GM10847 (cell line): ENCODE measurements around the gene GSN.

Source experiments
- POLR2A ChIP-seq: IDR thresholded peaks from 2 replicates; pipeline ENCODE4 v1.6.1; 2011; ENCODE audit not compliant: insufficient read length; ENCODE audit errors: extremely low read depth

Gene GSN

DNA sequence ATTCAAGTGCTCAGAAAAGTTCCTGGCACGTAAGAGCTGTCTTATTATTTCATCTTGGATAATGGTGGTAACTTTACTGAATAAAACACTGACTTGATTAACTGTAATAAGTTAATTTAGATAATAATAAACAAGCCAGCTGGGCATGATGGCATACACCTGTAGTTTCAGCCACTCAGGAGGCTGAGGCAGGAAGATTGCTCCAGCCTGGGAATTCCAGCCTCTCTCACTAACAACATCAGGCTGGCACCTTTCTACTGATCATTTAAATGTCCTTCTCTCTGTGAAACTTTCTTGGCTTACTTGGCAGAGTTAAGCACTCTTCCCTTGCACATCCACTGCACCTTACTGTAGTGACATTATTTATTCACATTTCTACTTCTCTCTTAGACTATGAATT is 82.1 kb downstream of the GSN start:
- no peak for TF ChIP-seq POLR2A

DNA sequence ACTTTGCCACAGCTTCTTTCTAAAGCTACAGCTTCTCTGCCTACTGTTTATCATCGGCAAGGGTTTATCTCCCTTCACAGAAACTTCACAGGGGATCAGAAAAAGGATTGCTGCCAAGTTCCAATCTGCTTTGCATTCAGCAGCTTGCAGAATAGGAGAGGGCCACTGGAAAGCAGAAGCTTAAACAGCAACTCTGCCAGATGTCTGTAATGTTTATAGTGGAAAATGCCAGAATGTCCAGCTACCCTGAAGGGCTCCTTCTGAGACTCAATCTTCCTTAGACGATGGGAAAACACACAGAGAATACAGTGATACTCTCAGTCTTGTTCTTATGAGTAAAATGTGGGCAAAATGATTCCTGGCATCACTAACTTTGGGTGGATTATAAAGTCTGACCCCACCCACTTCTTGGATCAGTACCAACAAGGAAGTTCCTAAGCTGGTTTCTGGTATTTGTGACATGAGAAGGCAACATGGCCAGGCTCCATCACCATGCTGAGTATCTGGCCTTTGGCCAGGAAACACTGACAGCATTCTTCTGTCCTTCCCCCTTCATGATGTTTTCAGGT is 83.1 kb downstream of the GSN start:
- TF ChIP-seq POLR2A, result no peak

DNA sequence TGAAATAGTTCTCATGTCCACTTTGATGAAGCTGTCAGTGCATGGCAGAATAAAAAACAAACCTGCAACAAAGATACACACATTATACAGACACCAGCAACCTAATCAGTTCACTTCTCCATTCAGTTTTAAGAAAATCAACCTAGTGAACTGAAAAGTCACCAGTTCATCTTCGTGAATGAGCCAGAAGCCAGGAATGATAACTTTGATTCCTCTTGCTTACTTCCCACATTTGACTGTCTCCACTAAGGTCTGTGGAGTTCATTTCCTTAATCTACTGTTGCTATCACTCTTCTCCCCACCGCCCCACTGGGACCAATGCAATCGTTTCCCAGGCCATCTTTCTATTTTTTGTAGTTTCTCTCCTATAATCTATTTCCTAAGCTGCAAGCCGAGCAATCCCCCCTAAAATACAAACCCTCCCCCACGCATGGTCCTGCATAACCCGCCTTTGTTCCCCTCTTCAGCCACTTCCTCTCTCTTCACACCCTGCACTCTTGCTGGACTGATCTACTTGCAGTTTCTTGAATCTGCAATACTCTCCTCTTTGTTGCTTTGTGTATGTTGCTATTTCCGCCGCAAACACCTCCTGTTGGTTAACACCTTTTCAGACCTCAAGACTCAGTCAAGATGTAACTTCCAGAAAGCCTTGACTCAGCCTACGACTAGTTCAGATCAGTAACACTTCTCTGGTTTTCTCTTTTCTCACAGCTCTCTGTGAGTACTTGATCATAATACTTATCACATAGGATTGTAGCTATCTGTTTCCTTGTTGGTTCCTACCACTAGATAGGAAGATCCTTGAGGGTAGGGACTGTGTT is 85.5 kb downstream of the GSN start:
- TF ChIP-seq POLR2A, result no peak

GRCh38 chr9:121354141-121354540 is 86.2 kb downstream of the GSN start:
- TF ChIP-seq POLR2A, result no peak

GRCh38 chr9:121354762-121355161 is 86.8 kb downstream of the GSN start:
- TF ChIP-seq POLR2A, result no peak

GRCh38 chr9:121357011-121357410 is 89.0 kb downstream of the GSN start:
- TF ChIP-seq POLR2A, result no peak

DNA sequence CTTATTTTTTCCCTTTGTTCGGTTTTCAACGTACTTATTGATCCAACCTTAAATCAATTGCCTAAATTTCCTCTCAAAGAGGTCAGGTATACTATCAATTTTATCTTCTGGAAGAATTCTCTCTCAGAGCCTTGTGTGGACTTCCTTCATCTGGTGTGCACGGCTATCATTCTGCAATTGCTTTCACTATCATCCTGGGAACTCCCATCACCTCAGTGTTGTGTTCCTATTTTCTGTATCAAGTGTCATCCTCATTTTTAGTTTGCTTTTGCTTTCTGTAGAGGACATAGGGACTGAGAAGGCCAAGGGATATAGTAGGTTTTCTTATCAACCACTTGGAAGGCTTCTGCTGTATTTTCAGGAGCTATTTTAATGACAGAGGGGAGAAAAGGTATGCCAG is 90.8 kb downstream of the GSN start:
- TF ChIP-seq POLR2A, result no peak

DNA sequence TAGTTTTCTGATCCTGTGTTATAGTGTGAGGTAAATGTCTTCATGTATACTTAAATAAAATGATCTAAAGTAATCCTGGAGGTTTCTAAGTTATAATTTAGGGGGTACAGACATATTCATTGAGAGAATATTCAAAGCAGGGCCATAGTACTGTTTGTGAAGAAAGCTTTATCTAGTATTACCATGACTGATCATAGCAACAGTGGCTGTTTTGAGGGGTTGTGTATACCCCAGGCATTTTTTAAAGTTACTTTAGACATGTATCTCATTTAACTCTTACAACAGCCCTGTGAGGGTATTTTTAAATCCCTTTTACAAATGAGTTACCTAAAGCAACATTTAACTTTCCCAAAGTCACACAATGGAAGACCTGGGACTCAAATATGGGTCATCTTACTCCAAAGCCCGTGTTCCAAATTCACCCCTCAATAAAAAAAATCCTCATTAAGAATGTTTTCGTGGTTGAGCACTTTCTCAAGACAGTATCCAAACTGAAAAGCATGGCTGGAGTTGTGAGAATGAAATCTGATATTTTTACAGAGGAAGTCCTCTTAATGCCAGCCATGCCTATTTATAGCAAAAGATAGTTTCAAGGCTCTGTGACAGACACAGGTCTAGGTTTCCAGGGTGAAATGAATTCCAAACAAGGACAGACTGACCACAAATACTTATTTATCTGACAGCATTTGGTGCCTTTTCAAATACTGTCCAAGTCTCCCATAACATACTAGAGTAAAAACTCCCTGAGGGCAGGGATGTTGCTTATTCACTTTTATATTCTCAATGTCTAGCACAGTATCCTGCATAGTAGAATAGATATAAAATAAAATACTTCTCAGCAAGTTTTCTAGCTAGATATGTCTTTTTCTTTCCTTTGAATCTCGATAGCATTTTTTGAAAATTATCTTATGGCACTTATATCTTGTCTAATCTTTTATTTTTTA is 91.7 kb downstream of the GSN start:
- TF ChIP-seq POLR2A, result no peak

- TF ChIP-seq POLR2A, result no peak
Observed at GRCh38 chr9:121360601-121361374, 92.8 kb downstream of the GSN start.

DNA sequence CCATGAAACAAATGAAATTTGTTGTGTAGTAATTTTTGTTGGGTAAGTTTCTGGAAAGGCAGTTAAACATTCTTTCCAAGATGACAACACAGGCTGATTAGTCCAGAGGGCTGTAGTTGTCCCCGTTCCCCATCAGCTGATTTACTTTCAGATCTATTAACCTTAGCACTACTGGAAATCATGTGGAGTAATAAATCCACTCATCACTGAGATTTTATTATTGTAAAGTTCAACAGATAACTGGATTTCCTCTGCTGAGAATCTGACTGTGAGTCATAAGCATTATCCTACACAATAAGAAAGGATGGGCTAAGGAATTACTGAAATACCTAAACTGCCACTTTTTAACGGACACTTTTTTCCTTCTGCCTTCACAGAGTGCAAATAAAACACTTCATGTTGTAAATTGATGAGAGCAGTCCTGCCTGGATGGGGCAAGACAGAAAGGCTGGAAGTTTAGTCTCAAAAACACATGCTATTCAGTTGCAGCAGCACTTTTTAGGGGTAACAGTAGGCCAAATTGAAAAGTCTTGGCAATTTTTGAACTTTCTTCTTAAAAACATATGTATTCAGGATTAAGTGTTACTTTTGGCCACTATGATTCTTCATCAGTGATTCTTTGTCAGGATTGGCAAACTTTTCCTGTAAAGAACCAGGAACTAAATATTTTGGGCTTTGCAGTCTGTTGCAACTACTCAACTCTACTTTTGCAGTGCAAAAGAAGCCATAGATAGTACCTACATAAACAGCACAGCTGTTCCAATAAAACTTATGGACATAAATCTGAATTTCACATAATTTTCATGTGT is 95.1 kb downstream of the GSN start:
- TF ChIP-seq POLR2A, result no peak

DNA sequence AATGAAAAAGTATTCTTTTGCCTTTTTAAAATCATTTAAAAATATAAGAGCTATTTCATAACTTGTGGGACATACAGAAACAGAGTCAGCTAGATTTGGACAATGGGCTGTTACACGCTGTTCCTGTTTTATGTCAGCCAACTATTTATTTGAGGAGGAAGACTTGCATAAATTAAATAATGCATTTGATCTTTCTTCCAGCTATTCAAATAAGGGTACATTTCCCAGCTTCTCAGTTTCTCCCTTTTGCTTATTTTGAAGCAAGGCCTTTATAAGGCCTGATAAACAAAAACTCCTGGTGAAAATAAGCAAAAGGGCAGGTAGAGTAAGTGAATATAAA is 95.6 kb downstream of the GSN start:
- TF ChIP-seq POLR2A, result no peak

DNA sequence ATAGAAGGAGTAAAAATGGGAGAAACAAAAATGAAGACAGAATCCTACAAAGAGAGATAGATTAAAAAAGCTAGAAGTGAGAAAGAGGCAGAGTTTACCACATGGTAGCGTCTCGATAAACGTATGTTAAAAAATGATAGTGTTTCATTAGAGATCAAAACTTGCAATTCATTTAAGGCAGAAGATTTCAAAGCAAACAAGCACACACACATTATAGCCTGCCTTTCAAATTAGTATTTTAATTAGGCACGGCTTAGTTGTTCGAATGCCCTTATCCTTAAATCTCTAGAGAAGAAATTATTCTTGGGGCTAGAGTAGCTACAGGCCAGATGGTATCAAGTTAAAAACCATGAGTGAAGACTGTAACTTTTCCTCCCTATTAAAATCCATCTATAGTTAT is 96.1 kb downstream of the GSN start:
- no peak for TF ChIP-seq POLR2A

DNA sequence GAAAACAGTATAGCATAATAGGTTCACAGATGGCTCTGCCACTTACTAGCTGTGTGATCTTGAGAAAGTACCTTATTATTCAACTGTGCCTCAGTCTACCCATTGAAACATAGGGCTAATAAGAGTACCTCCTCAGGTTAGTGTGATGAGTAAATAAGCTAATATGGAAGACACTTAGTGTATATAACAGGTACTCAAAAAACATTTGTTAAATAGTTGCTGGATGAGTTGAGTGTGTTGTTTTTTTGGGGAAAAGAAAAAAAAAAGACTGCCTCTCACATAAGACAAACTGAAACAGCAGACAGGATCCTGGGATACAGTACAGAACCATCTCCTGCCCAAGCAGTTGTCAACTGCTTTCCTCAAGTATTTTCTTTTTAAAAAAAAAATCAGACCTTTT is 96.9 kb downstream of the GSN start:
- no peak for TF ChIP-seq POLR2A

DNA sequence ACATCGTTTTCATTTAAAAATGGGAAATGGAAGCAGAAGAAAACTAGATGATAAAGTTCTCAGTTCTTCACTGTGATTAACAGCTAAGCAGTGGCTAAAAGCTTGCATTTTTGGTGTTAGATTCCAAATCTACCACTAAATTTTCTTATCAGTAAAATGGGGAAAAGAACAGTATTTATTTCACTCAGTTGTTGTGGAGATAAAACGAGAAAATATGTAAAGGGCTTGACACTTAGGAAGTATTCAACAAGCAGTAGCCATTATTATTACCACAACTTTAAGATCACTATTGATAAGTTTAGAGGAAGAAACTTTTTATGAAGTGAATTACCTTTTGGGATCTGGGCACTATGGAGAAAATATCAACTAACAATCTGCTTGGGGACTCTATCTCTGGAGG is 97.6 kb downstream of the GSN start:
- TF ChIP-seq POLR2A, result no peak
